Keratinocyte (primary cell): ENCODE measurements around the gene CCDC167.

Experiments used
- EZH2 ChIP-seq: IDR thresholded peaks from one replicate; pipeline ENCODE4 v1.6.1; 2012; ENCODE audit warnings: inconsistent platforms, mild to moderate bottlenecking, low read length, moderate library complexity
- TF ChIP-seq, protein P1 (sequence below), 3 experiments: IDR thresholded peaks in 1 of 3; conservative IDR thresholded peaks in 1 of 3; optimal IDR thresholded peaks in 1 of 3; 2 replicates in 2 of 3; 3 replicates in 1 of 3; pipeline versions ENCODE3 to v1.5.1; 2011; ENCODE audit warnings: low read length in 3 of 3, mild to moderate bottlenecking in 3 of 3, moderate library complexity in 2 of 3, control low read depth in 1 of 3, inconsistent platforms in 1 of 3; ENCODE audit not compliant: insufficient read depth in 2 of 3; ENCODE audit errors: extremely low read depth in 1 of 3

DNA sequence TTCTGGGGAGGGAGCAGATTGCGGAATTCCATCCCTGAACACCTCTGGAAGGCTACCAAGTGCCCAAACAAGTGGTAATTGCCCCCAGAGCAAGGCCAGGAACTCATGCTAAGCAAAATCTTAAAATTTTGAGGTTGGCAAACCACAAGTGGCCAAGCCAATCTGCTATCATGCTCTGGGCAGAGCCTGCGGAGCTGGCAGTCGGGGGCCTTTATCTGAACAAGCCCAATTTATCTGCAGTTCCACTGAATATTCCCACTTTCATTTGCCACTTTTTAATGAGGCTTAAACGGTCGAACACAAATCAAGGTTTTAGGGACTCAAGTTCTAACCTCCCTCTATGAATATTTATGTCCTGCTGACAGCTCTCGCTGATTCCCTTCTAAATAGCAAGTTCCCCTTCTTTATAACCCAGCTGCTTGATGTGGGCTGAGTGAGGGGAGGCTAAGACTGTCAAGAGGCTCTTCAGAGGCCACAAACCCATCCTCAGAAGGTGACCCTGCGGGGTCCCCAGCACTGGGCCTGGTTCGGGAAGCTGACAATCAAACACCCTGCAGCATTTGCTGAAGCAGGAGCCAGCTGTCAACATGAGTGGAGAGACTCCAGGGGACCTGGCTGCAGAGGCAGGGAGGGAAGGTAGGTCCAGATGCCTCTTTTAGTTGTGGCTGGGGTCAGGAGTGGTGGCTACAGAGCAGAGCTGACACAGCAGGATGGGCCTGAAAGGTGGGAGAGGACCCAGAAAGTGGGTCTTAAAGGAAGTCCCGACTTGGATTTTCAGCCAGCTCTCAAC is 11.9 kb downstream of the CCDC167 start:
- TF ChIP-seq, protein P1, sequence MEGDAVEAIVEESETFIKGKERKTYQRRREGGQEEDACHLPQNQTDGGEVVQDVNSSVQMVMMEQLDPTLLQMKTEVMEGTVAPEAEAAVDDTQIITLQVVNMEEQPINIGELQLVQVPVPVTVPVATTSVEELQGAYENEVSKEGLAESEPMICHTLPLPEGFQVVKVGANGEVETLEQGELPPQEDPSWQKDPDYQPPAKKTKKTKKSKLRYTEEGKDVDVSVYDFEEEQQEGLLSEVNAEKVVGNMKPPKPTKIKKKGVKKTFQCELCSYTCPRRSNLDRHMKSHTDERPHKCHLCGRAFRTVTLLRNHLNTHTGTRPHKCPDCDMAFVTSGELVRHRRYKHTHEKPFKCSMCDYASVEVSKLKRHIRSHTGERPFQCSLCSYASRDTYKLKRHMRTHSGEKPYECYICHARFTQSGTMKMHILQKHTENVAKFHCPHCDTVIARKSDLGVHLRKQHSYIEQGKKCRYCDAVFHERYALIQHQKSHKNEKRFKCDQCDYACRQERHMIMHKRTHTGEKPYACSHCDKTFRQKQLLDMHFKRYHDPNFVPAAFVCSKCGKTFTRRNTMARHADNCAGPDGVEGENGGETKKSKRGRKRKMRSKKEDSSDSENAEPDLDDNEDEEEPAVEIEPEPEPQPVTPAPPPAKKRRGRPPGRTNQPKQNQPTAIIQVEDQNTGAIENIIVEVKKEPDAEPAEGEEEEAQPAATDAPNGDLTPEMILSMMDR (optimal IDR thresholded peaks at IDR 0.05 in 1 of 3, IDR thresholded peaks at IDR 0.05 in 1 of 3, conservative IDR thresholded peaks at IDR 0.05 in 1 of 3; ENCODE audit: extremely low read depth in 1 of 3, insufficient read depth in 2 of 3, low read length in 3 of 3), result no peak
- no peak for TF ChIP-seq EZH2
